Inferior parietal cortex (tissue), 1 donor: ENCODE results near the gene LYL1.

ENCODE experiments used
- DNase-seq: peaks from one replicate; pipeline ENCODE4 v3.0.0-alpha.2; 2016; ENCODE audit errors: extremely low spot score

The LYL1 gene

DNA sequence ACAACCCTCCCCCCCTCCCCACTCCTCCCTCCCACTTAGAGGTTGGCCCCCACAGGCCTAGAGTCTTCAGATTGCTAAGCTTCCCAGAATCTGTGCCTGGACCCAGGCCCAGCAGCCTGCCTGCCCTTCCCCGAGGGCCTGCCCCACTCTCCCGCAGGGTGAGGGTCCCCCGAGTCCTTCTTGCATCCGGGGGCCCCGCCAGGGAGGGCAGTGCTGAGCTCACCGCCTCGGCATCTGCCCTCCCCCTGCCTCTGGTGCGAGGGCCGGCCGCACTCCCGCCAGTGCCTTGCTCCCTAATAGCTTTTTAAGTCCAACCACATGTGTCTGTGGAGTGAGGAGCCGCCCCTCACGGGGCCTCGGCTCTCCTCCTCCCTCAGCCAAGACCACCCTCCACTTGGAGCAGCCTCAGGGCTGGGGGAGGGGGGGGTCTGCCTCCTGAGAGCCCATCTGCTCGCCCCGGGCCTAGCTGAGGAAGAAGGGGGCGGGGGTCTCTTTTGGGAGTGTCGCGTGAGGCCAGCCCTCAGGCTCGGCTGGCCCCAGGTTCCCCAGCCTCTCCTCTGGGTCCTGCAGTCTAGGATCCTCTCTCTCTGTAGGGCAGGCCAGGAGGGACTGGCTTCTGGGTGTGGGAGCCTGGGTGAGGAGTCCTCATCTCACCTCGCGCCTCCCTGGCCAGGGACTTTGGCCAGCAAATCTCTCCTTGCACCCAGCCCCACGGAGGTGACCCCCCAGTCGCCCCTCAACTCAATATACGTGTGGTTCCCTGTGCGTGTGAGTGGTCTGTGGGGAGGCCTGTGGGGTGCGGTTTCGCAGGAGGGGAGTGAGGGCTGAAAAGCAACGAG, 47.2 kb downstream of the LYL1 start:
- no peak for DNase-seq

GRCh38 chr19:13054626-13055212, 47.9 kb downstream of the LYL1 start:
- DNase-seq, result no peak

DNA sequence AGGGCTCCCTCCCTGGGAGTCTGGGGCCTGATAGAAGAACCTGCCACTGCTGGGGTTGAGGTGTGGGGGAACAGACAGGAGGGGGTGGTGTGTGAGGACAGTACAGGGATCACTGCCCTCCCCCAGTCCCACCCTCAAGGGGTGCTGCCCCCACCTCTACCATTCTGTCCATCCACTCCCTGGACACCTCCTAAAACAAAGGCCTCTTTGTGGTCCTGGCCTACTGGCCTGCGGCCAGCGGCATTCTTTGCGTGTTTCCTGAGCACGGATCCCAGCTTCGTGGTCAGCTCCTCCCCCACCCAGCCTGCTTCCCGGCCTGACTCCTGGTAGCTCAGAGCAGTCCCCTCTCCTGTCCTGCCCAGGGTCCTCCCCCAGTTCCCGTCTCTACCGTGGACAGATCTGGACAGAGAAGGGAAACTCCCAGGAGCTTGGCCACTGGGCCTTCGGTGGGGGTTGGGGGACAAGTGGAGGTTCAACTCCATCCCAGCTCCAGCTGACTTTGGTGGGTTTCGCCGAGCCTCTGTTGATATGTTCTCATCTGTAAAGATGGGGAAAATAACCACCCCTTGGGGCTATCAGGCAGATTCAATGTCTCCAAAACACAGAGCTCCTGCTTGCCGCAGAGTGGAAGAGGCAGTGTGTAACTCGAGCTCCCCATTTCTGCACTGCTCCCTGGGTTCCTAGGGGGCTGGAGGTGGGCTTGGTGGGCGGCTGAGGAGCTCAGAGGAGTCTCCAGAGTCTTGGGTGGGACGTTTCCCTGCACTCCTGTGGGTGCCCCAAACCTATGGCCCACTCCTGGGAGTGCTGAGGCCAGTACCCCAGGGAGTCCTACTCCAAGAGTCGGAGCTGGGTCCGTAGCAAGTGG, 48.7 kb downstream of the LYL1 start:
- no peak for DNase-seq

DNA sequence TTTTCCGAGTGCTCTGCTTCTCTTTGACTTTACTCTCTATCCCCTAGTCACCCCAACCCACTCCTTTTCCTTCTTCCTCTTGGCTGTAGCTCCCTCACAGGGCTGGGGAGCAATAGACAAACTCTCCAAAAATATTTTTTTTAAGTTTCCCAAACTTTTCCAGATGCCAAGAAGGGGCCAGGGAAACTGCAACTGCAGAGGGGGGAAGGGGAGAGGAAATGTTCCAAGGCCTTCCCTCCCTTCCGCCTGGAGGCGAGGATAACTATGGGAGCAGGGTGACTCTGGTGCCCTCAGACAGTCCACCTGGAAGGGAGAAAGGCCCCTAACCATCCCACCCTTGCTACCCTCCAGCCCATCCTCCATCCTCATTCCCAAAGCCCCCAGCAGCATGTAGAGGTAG, 49.4 kb downstream of the LYL1 start:
- no peak for DNase-seq

DNA sequence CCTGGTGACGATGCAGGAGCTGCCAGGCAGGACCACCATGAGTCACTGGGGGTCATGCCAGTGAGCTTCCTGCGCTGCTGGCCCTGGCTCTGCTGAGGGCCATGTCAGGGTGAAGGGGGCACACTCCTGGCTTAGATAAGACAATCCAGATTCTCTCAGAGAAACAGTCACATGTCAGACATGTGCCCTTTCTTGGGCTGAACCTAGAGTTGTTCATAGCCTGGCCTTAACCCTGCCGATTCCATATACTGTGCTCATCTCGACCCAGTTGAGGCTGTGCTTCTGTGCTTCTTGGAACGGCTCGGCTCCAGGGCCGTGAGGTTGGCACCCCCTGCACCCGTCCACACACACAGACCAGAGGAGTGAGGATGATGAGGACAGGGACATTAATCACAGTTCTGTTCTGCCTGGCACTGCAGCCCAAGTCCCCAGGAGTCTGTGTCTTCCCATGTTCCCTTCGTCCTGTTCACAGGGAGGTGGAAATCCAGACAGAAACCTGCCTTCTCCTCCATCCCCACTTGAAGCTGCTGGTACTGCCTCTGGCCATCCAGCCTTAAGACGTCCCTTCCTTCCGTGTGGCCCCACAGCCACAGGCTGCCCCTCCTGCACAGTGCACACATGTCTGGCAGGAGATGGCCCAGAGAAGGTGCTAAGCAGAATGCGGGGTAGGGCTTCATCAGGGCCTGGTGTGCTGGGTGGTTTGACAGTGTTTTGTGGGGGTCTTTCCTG, 50.0 kb downstream of the LYL1 start:
- DNase-seq, result no peak

DNA sequence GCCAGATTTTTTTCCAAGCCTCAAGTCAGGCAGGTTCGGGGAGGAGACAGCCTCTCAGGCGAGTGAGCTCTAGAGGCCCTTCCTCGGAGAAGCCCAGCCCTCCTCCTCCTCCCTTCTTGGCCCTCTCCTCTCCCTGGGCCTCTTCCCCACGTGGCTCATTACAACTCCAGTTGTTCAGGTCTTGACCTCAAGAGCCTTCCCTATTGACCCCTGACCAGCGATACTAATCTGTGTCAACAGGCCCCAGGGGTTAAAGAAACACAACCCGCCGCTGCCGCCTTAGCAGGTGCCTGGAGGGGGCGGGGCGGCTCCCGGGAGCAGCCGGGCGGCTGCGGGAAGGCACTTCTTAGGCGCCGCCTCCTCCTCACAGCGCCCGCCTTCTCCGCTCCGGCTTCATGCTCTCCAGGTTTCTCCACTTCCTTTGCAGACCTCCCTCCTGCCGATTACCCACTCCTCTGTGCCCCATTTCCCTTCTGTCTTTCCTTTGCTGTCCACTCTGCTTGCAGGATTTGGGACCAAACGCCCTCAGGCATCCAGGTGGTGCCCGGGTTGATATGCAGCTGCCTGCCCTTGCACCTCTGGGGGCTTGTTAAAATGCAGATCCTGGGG, 51.0 kb downstream of the LYL1 start:
- no peak for DNase-seq

DNA sequence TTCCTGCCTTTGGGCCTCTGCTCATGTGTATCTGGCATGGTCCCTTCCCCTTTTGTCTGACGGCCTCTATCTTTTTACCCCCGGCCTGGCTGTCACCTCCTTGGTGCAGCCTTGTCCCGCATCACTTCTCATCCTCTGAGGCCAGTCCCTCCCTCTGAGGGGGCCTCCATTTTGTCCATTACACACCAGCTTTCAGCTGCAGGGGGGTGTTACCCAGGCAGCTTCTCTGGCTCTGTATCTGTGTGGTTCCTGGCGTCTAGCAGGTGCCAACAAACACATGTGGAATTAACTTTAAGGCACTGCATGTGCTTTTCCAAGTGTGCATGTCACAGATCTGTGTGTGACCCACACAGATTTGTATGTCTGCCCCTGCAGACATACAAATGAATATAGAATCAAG, 52.4 kb downstream of the LYL1 start:
- DNase-seq, result no peak
